Measurements from ENCODE around the gene CTRL.
A peak's percentile ranks its signal among the peaks of the same experiment; 100 is the strongest.

CTRL gene

DNA sequence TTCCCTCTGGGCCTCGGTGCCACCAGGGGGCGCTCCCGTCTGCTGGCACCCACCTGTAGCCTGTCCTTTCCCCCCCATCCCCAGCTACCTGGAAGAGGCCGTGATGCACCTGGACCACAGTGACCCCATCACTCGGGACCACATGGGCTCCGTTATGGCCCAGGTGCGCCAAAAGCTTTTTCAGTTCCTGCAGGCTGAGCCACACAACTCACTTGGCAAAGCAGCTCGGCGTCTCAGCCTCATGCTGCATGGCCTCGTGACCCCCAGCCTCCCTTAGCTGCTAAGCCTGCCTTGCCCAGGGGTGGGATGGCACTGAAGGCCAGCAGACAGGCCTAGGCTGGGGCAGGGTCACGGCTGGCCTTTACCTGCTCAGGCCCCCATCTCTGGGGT, 47.8 kb downstream of the CTRL start:
- peaks cover 17% of the 10 kb centered on the region for H3K36me3 ChIP-seq (ENCODE audit: control insufficient read depth, insufficient read depth, low read length)
- peak; percentile 73 for DNase-seq
- H3K79me1 ChIP-seq (ENCODE audit: low read length) = no peaks in the 10 kb centered on the region
- H2BK15ac ChIP-seq (replicated peaks; ENCODE audit: low read depth) = no peak overlapping the region
- no peak overlapping the region for H3K18ac ChIP-seq (ENCODE audit: low read length)
- H3K27ac ChIP-seq (ENCODE audit: low read depth, low read length) = no peak overlapping the region
- no CpG with 5 or more reads among the region's 11 CpGs for WGBS (ENCODE audit: extremely low coverage, insufficient coverage, low lambda C conversion rate)
- H3K23ac ChIP-seq (ENCODE audit: low read length) = no peak overlapping the region
- no peaks in the 10 kb centered on the region for H3K27me3 ChIP-seq (ENCODE audit: insufficient read depth, low read length, poor library complexity)
- H2BK120ac ChIP-seq (ENCODE audit: low read depth, low read length) = no peak overlapping the region
- H3K56ac ChIP-seq (ENCODE audit: low read length) = no peak overlapping the region
- H3K4me1 ChIP-seq (ENCODE audit: control insufficient read depth, low read depth, low read length) = peaks cover 3% of the 10 kb centered on the region
- H2AK5ac ChIP-seq (ENCODE audit: low read length) = no peak overlapping the region
- no peak overlapping the region for H4K5ac ChIP-seq (ENCODE audit: low read length)
- H3K4me3 ChIP-seq (ENCODE audit: low read length) = no peak overlapping the region
- no peak overlapping the region for H2BK5ac ChIP-seq (ENCODE audit: low read length)
- H3K79me2 ChIP-seq (ENCODE audit: control insufficient read depth, insufficient read depth, low read length) = no peaks in the 10 kb centered on the region
- no peak overlapping the region for H3K9ac ChIP-seq (ENCODE audit: low read length)
- H3K4me2 ChIP-seq (ENCODE audit: low read length) = no peak overlapping the region
- no peak overlapping the region for H3K4ac ChIP-seq (ENCODE audit: low read depth, low read length)
- H4K8ac ChIP-seq (ENCODE audit: low read depth, low read length) = no peak overlapping the region

GRCh38 chr16:67883146-67883871, 48.4 kb downstream of the CTRL start:
- Histone ChIP-seq H3K4ac (ENCODE audit: low read depth, low read length) (no peak overlapping the region), H3K4me3 (ENCODE audit: low read length) (no peak overlapping the region), H3K79me2 (ENCODE audit: control insufficient read depth, insufficient read depth, low read length) (no peaks in the 10 kb centered on the region), H3K36me3 (ENCODE audit: control insufficient read depth, insufficient read depth, low read length) (peaks cover 20% of the 10 kb centered on the region), H4K8ac (ENCODE audit: low read depth, low read length) (no peak overlapping the region), H3K79me1 (ENCODE audit: low read length) (no peaks in the 10 kb centered on the region), H2BK120ac (ENCODE audit: low read depth, low read length) (no peak overlapping the region), H3K27me3 (ENCODE audit: insufficient read depth, low read length, poor library complexity) (no peaks in the 10 kb centered on the region), H3K56ac (ENCODE audit: low read length) (no peak overlapping the region), H3K23ac (ENCODE audit: low read length) (no peak overlapping the region), H2BK5ac (ENCODE audit: low read length) (no peak overlapping the region), H4K5ac (ENCODE audit: low read length) (no peak overlapping the region), H3K4me2 (ENCODE audit: low read length) (no peak overlapping the region), H3K18ac (ENCODE audit: low read length) (no peak overlapping the region), H3K27ac (ENCODE audit: low read depth, low read length) (no peak overlapping the region), H2BK15ac (replicated peaks; ENCODE audit: low read depth) (no peak overlapping the region), H2AK5ac (ENCODE audit: low read length) (no peak overlapping the region), H3K4me1 (ENCODE audit: control insufficient read depth, low read depth, low read length) (peaks cover 3% of the 10 kb centered on the region), H3K9ac (ENCODE audit: low read length) (no peak overlapping the region)
- WGBS (ENCODE audit: extremely low coverage, insufficient coverage, low lambda C conversion rate) = no CpG with 5 or more reads among the region's 6 CpGs
- peak; percentile 48 for DNase-seq

DNA sequence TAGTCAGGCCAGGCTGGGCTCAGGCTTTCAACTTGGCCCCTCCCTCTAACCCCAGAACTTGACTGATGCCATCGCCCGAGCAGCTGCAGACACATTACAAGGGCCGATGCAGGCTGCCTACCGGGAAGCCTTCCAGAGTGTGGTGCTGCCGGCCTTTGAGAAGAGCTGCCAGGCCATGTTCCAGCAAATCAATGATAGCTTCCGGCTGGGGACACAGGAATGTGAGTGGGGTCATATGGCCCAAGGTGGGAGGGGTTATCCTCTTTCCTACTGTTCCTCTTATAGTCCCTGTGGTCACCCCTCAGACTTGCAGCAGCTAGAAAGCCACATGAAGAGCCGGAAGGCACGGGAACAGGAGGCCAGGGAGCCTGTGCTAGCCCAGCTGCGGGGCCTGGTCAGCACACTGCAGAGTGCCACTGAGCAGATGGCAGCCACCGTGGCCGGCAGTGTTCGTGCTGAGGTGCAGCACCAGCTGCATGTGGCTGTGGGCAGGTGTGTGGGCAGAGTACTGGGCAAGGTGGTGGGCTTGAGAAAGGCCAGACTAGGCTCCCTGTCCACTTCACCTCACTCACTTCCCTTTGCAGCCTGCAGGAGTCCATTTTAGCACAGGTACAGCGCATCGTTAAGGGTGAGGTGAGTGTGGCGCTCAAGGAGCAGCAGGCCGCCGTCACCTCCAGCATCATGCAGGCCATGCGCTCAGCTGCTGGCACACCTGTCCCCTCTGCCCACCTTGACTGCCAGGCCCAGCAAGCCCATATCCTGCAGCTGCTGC, 49.1 kb downstream of the CTRL start:
- Histone ChIP-seq H3K9ac (ENCODE audit: low read length) (no peak overlapping the region), H2AK5ac (ENCODE audit: low read length) (no peak overlapping the region), H3K79me2 (ENCODE audit: control insufficient read depth, insufficient read depth, low read length) (no peaks in the 10 kb centered on the region), H3K4me2 (ENCODE audit: low read length) (no peak overlapping the region), H3K4me1 (ENCODE audit: control insufficient read depth, low read depth, low read length) (peaks cover 3% of the 10 kb centered on the region), H4K8ac (ENCODE audit: low read depth, low read length) (no peak overlapping the region), H3K4ac (ENCODE audit: low read depth, low read length) (no peak overlapping the region), H3K36me3 (ENCODE audit: control insufficient read depth, insufficient read depth, low read length) (peaks cover 23% of the 10 kb centered on the region), H3K4me3 (ENCODE audit: low read length) (no peak overlapping the region), H2BK120ac (ENCODE audit: low read depth, low read length) (no peak overlapping the region), H3K27me3 (ENCODE audit: insufficient read depth, low read length, poor library complexity) (no peaks in the 10 kb centered on the region), H3K79me1 (ENCODE audit: low read length) (no peaks in the 10 kb centered on the region), H4K5ac (ENCODE audit: low read length) (no peak overlapping the region), H3K27ac (ENCODE audit: low read depth, low read length) (no peak overlapping the region), H2BK15ac (replicated peaks; ENCODE audit: low read depth) (no peak overlapping the region), H2BK5ac (ENCODE audit: low read length) (no peak overlapping the region), H3K23ac (ENCODE audit: low read length) (no peak overlapping the region), H3K56ac (ENCODE audit: low read length) (no peak overlapping the region), H3K18ac (ENCODE audit: low read length) (no peak overlapping the region)
- no peak for DNase-seq
- no CpG with 5 or more reads among the region's 18 CpGs for WGBS (ENCODE audit: extremely low coverage, insufficient coverage, low lambda C conversion rate)

DNA sequence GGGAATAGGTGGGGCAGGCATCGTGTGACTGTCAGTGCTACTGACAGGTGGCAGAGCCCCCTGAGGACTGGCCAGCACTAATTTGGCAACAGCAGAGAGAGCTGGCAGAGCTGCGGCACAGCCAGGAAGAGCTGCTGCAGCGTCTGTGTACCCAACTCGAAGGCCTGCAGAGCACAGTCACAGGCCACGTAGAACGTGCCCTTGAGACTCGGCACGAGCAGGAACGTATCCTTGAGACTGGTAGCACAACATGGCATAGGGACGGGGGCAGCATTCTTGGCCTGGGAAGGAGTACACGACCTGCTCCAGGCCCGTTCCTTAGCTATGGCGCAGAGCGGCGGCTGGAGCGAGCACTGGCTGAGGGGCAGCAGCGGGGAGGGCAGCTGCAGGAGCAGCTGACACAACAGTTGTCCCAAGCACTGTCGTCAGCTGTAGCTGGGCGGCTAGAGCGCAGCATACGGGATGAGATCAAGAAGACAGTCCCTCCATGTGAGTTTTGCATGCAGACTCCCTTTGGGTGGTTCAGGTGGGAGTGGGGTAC, 50.0 kb downstream of the CTRL start:
- Histone ChIP-seq H3K23ac (ENCODE audit: low read length) (no peak overlapping the region), H3K27ac (ENCODE audit: low read depth, low read length) (no peak overlapping the region), H3K27me3 (ENCODE audit: insufficient read depth, low read length, poor library complexity) (no peaks in the 10 kb centered on the region), H3K4me2 (ENCODE audit: low read length) (no peak overlapping the region), H4K5ac (ENCODE audit: low read length) (no peak overlapping the region), H2BK120ac (ENCODE audit: low read depth, low read length) (no peak overlapping the region), H3K4ac (ENCODE audit: low read depth, low read length) (no peak overlapping the region), H3K79me1 (ENCODE audit: low read length) (no peaks in the 10 kb centered on the region), H3K79me2 (ENCODE audit: control insufficient read depth, insufficient read depth, low read length) (no peaks in the 10 kb centered on the region), H3K56ac (ENCODE audit: low read length) (no peak overlapping the region), H3K4me1 (ENCODE audit: control insufficient read depth, low read depth, low read length) (peaks cover 2% of the 10 kb centered on the region), H2BK15ac (replicated peaks; ENCODE audit: low read depth) (no peak overlapping the region), H2BK5ac (ENCODE audit: low read length) (no peak overlapping the region), H3K18ac (ENCODE audit: low read length) (no peak overlapping the region), H3K9ac (ENCODE audit: low read length) (no peak overlapping the region), H4K8ac (ENCODE audit: low read depth, low read length) (no peak overlapping the region), H3K4me3 (ENCODE audit: low read length) (no peak overlapping the region), H3K36me3 (ENCODE audit: control insufficient read depth, insufficient read depth, low read length) (peaks cover 27% of the 10 kb centered on the region), H2AK5ac (ENCODE audit: low read length) (no peak overlapping the region)
- DNase-seq = no peak
- WGBS (ENCODE audit: extremely low coverage, insufficient coverage, low lambda C conversion rate) = no CpG with 5 or more reads among the region's 21 CpGs

DNA sequence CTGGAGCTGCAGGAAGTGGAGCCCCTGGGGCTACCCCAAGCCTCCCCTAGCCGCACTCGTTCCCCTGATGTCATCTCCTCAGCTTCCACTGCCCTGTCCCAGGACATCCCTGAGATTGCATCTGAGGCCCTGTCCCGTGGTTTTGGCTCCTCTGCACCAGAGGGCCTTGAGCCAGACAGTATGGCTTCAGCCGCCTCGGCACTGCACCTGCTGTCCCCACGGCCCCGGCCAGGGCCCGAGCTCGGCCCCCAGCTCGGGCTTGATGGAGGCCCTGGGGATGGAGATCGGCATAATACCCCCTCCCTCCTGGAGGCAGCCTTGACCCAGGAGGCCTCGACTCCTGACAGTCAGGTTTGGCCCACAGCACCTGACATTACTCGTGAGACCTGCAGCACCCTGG, 51.1 kb downstream of the CTRL start:
- Histone ChIP-seq H3K79me1 (ENCODE audit: low read length) (peaks cover under 1% of the 10 kb centered on the region), H3K4ac (ENCODE audit: low read depth, low read length) (no peak overlapping the region), H3K18ac (ENCODE audit: low read length) (no peak overlapping the region), H3K9ac (ENCODE audit: low read length) (no peak overlapping the region), H3K4me3 (ENCODE audit: low read length) (no peak overlapping the region), H4K5ac (ENCODE audit: low read length) (no peak overlapping the region), H2BK5ac (ENCODE audit: low read length) (no peak overlapping the region), H3K27ac (ENCODE audit: low read depth, low read length) (no peak overlapping the region), H2BK15ac (replicated peaks; ENCODE audit: low read depth) (no peak overlapping the region), H3K4me2 (ENCODE audit: low read length) (no peak overlapping the region), H4K8ac (ENCODE audit: low read depth, low read length) (no peak overlapping the region), H3K36me3 (ENCODE audit: control insufficient read depth, insufficient read depth, low read length) (peaks cover 29% of the 10 kb centered on the region), H3K23ac (ENCODE audit: low read length) (no peak overlapping the region), H2AK5ac (ENCODE audit: low read length) (no peak overlapping the region), H3K4me1 (ENCODE audit: control insufficient read depth, low read depth, low read length) (no peaks in the 10 kb centered on the region), H2BK120ac (ENCODE audit: low read depth, low read length) (no peak overlapping the region), H3K56ac (ENCODE audit: low read length) (no peak overlapping the region), H3K79me2 (ENCODE audit: control insufficient read depth, insufficient read depth, low read length) (peaks cover 2% of the 10 kb centered on the region), H3K27me3 (ENCODE audit: insufficient read depth, low read length, poor library complexity) (no peaks in the 10 kb centered on the region)
- WGBS (ENCODE audit: extremely low coverage, insufficient coverage, low lambda C conversion rate) = no CpG with 5 or more reads among the region's 13 CpGs
- no peak for DNase-seq
